Activated gamma-delta T cell (primary cell): ENCODE data around the gene INPP5E.

ENCODE experiments used
- DNase-seq: peaks from one replicate; lab custom pipeline; 2025; lab: John Stamatoyannopoulos, UW

INPP5E gene

DNA sequence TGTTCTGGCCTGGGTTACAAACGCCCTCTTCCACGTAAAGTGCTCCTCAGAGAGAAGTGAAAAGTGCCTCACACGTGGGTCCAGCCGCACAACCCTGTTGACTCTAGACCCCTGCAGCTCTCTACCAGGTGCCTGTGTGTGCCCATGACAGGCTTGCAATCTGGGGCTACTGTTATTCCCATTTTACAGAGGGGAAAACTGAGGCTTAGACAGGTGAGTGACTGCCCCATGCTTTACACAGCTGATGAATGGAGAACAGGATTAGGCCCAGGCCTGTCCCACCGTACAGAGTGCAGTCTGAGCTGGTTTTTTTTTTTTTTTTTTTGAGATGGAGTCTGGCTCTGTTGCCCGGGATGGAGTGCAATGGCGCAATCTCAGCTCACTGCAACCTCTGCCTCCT, 6.2 kb upstream of the INPP5E start:
- DNase-seq, result no peak

- no peak for DNase-seq
Measured at GRCh38 chr9:136444102-136444501, 4.5 kb upstream of the INPP5E start.

DNA sequence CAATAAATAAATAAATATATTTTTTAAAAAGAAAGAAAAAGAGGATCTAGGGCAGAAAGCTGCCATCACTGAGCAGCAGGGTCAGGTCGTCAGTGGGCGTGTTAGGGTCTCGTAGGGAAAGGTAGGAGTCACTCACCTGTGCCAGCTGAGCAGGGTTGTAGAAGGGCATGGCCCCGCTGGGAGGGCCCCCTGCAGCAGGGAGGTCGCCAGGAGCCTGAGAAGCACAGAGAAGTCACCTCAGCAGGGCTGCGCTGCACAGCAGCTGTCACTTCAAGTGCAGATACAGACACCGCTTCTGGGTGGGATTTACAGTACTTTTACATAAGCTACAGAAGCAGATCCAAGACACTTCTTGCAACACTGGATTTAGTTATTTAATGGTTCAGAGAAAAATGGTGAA, 4.0 kb upstream of the INPP5E start:
- DNase-seq, result no peak

GRCh38 chr9:136443087-136443486, 3.4 kb upstream of the INPP5E start:
- no peak for DNase-seq

DNA sequence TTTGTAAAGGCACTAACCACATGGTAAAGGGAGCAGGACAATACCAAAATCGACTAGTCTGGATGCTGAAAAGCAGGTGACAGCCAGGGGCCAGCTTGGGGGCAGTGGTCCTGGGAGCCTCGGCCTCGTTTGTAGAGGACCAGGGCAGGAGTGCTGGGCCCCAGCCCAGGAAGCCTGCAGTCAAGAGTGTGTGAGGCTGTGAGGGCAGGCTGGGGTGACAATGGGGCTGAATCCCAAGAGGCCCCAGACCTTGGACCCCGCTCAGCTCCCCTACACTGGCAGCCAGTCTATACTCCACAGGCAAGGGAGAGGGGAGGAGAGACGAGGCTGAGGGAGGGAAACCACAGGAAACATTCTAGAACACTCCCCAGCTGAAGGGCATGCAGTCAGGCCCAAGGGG, 2.6 kb upstream of the INPP5E start:
- DNase-seq, result no peak

DNA sequence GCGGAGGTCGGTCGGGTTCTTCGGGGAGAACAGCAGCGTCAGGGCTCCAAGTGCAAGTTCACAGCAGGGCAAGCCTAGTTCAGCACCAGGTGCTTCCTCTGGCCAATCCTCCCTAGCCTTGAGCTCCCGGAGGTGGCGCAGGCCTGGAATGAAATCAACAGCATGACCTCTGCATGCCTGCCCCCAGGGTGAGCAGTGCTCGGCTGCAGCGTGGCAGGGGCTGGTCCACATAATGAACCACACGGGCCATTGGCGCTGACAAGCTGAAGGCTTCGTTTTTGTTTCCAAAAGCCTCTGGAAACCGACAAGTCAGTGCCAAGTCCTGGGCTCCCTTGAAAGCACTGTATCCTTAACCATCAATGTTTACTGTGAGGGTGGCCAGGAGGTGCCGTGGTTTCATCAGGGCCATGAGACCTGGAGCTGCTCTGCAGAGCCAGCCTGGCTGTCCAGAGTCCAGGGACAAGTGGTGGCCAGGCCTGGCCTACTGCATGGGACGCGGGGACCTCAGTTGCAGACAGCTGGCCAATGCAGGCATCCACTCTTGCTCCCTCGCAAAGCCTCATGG, 2.1 kb upstream of the INPP5E start:
- DNase-seq, result no peak

DNA sequence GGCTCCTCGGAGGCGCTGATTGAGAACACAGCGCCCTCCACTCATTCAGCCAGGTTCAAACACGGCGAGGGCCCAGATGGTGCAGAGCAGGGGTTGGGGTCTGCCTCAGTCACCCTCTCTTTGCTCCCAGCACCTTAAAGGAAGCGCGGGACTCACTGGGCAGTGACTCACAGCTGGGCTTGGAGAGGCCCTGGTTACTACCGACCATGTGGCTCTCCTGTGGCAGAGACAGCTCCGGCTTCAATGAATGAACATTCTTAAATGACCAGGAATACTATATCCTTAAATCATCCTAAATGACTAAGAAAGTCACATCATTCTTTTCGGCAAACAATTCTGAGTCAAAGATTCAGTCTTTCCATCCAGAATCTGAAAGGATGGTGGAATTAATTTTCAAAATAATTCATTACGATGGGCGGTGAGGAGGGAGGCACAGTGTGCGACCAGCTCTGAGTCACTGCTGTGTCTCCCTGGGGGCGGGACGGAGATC, 1.6 kb upstream of the INPP5E start:
- DNase-seq, result no peak

- no peak for DNase-seq
Measured at GRCh38 chr9:136438548-136439480, 831 bp downstream of the INPP5E start.

- no peak for DNase-seq
Measured at GRCh38 chr9:136437839-136438547, 1.7 kb downstream of the INPP5E start.

DNA sequence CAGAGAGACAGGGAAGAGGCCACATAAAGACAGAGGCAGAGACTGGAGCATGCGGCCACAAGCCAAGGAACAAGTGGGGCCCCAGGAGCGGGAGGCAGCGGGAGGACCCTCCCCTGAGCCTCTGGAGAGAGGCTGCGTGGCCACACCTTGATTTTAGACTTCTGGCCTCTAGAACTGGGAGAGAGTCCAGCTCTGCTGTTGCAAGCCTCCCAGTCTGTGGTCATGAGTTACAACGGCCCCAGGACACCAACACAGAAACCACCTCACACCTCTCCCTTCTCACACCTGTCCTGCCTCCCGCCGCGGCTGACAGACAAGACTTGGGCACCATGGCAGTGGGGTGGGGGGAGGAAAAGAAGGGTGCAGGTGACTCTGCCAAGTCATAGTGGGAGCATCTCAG, 2.2 kb downstream of the INPP5E start:
- DNase-seq, result no peak

- DNase-seq, result no peak
Measured at GRCh38 chr9:136436055-136436634, 3.5 kb downstream of the INPP5E start.

- DNase-seq, result no peak
Measured at GRCh38 chr9:136434580-136435169, 5.0 kb downstream of the INPP5E start.

DNA sequence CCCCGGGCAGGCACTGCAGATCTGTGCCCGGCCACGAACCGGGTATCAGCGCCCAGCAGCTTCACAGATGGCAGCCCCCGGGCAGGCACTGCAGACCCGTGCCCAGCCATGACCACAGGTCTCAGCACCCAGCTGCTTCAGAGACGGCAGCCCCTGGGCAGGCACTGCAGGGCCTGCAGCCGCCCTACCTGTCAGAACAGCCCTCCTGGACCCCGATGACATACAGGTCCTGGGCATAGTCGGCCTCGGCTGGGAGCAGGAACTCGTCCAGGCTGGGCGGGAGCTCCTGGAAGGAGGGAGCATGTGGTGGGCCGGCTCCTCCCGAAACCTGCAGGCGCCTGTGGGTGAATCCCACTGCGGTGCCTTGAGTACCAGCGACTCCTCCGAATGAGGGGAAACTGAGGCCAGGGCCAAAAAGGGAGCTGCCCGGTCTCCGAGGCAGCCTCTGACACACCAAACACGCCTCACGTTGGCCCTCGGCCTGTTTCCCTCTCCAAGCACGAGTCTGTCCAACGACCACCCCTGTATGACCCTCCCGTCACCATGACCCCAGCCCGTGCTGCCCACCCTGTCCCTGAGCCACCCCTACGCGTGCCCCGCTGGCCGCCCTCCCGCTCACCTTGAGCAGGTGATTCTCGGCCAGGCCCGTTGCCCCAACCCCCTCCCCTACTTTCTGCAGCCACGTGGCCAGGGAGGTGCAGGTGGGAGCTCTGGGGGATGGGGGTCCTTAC, 5.6 kb downstream of the INPP5E start:
- no peak for DNase-seq

DNA sequence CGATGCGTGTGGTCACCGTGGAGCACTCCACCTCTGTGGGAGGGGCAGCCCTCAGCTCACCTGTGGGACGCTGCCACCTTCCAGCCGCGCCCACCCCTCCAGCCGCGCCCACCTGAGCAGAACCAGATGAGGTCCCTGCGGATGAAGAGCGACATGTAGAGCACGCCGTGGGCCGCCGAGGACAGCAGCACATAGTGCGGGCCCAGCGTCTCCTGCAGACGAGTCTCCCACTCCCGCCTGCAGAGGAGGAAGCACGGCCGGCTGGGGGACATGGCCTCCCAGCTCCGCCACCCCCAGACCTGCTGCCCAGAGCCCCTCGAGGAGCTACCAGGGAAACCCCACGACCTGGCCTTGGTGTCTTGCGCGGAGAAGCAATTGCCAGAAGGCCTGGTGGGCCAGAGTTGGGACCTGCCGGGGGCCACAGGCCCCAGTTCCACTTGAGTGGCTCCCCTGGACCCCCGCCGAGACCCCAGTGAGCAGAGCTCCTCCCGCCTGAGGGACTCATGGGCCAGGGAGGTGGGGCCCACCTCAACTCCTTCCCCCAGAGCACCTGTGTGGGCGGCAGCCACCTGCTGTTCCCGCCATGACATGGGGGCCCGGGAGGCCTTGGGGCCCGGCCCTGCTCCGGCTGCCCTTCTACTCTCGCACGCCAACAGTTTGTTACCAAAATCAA, 6.5 kb downstream of the INPP5E start:
- no peak for DNase-seq

DNA sequence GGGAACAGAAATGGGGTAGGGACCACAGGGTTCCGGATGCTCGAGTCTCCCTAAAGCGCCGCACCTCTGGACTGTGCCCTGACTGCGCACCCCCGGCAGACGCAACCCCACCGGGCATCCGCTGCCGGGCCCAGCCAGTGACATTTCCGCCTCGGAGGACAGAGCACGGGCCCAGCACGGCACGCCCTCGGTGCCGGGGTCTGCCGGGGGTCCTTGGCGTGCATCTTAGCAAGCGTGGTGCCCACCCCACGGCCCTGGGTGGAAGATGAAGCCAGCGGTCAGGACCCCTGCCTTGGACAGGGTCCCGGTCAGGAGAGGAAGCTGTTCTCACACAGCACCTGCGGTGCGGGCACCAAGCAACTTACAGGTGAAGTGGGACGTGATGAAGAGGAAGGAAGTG, 7.1 kb downstream of the INPP5E start:
- DNase-seq, result no peak

DNA sequence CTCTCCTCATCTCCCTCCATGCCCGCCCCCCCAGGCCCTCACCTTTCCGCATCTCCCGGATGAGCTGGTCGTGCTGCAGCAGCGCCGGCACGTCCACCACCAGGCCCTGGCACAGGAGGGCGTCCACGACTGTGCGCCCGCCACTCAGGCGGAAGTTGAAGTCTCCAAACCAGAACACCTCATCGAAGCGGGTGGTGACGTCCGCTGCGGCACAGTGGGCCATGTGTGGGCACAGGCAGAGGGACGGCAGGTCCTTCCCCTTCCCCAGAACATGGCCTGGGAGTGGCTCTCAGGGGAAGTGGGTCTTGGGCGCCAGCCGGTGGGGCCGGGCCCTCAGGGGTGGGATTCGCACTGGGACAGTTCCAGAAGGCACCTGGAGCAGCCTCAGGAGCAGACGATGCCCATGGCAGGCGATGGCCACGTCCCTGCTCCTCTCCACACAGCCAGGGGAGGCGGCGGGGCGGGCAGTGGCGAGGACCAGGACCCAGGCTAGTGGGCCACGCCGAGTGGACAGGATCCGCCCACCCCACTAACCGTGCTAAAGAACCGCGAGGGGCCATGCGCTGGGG, 7.8 kb downstream of the INPP5E start:
- no peak for DNase-seq

DNA sequence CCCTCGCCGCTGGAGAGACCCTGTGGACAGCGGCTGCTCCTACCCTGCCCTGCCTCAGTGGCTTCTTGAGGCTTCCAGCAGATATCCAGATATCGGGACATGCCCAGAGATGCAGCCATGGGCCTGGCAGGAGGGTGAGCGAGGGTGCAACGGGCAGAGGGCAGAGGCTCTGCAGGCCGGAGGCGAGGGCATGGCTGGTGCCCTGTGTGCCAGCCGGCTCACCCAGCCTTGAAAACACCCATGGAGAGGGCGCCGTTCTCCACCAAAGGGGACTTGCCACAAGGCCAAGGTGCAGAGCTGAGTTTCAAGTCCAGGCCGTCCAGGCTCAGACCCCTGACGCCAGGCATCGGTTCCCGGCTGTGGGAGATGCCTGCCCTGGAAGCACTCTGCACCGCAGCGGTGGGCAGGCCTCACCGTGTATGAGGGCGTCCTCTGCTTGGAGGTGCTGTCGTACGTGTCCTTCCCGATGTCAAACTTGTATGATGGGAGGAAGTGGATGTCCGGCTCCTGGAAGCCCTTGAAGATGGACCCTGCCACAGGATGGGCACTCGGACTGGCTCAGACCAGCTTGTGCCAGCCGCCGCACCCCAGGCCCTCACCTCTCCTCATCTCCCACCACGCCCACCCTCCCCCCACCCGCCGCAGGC, 8.9 kb downstream of the INPP5E start:
- no peak for DNase-seq

DNA sequence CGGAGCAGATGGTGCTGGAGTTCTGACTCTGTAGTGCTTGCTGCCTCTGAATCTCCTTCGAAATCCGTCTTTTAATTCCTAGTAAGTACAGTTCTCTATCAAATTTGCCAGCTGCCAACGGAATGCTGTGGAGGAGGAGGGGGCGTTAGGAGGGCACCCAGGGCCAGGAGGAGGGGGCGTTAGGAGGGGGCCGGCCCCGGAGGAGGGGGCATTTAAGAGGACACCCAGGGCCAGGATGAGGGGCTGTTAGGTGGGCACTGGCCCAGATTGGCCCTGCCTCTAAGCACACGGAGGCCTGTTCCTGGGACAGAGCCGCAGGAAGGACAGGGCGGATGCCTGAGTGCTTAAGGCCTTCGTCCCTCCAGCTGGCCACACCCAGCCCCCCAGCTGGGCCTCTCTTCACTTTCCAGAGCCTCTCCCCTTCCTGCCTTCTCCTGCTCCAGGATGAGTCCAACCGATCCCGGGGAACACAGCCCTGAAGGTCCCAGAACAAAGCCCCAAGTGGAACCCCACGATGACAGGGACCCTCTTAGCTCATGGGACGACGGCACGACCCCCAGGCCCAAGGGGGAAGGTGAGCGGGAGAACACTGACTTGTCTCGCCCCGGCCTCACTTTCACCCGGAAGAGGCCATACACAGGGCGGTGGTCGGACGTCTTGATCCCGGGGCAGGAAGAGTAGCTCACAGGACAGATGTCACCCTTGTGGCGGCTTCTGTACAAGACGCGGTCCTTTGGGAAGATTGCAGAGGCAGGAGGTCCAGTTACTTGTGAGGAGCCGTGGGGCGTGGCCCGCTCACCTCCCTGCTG, 9.8 kb downstream of the INPP5E start:
- DNase-seq, result no peak

DNA sequence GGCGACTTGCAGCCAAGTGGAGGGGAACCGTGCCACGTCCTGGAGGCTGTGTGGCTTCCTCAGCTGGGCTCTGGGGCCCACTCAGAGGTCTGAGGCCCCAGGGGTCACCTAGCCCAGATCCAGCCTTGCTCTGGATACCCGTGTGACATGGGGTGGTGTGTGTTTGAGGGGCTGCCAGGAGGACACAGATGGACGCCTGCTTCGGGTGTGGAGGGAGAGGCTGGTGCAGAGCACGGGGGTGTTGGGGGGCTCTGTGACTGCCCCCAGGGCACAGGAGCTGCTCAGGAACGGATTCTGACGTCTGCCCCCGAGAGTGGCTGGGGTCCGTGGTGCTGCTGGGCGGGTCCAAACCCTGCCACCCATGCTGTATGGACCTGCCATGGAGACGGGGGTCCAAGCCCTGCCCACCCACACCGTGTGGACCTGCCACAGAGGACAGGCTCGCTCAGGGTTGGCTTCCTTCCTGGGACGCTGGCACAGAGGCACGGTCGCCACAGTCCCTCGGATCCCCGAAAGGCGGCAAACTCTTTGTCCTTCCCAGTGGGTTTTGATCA, 10.5 kb downstream of the INPP5E start:
- no peak for DNase-seq
